Muscle of back (tissue), 11 donors: ENCODE measurements around the gene ORC6. TPM values are rescaled to one million over a fixed set of nuclear protein-coding genes. Genes with fewer than 3 reads are reported as not detected.

ENCODE experiments used
- DNase-seq, 3 donors: peaks; one replicate each; pipeline versions ENCODE4 v3.0.0 to v3.0.0-alpha.2; 2013
- polyA plus RNA-seq, 10 donors: library from polyadenylated mRNA; unstranded; fragments of 120-200 nt; gene quantifications; one replicate each; pipeline ENCODE4 v1.2.1, GENCODE V29; 2013; ENCODE audit not compliant: insufficient read length in 10 of 10

Gene ORC6
- polyA plus RNA-seq, 10 donors = 7.0 to 17.7 (median 10.9) TPM

GRCh38 chr16:46730801-46731690, 41.6 kb downstream of the ORC6 start:
- DNase-seq = no peak

GRCh38 chr16:46731691-46732555, 42.5 kb downstream of the ORC6 start:
- DNase-seq = no peak

- DNase-seq = no peak
These were observed 43.1 kb downstream of the ORC6 start for GRCh38 chr16:46732561-46732960.

- DNase-seq = no peak
These were observed 43.9 kb downstream of the ORC6 start for GRCh38 chr16:46733319-46733830.

GRCh38 chr16:46736695-46737094, 47.2 kb downstream of the ORC6 start:
- no peak for DNase-seq

GRCh38 chr16:46737621-46738214, 48.3 kb downstream of the ORC6 start:
- no peak for DNase-seq

- no peak for DNase-seq
These were observed 50.5 kb downstream of the ORC6 start for GRCh38 chr16:46739934-46740333.

GRCh38 chr16:46743232-46743719, 53.8 kb downstream of the ORC6 start:
- peak in 2 of 3 donors; percentile 22 to 63 for DNase-seq

GRCh38 chr16:46745617-46746016, 56.2 kb downstream of the ORC6 start:
- DNase-seq = no peak

- peak in 2 of 3 donors; percentile 30 to 40 for DNase-seq
These were observed 57.6 kb downstream of the ORC6 start for GRCh38 chr16:46746821-46747776.

Other genes with a start within 250 kb of the ORC6 start
- gene SHCBP1, start 68.3 kb upstream of the ORC6 start, polyA plus RNA-seq = 10 to 100 TPM in 3 of 10 donors, 1 to 10 TPM in 7; 6.2 to 11.7 (median 9.0) TPM
- gene VPS35, start 481 bp upstream of the ORC6 start, polyA plus RNA-seq = 10 to 100 TPM; 77.8 to 94.7 (median 85.6) TPM
- gene MYLK3, start 58.7 kb downstream of the ORC6 start, polyA plus RNA-seq = 10 to 100 TPM in 5 of 10 donors, 1 to 10 TPM in 5; 4.6 to 17.9 (median 10.1) TPM
- 10 to 100 TPM; 21.1 to 33.2 (median 25.4) TPM for gene C16orf87, start 141.5 kb downstream of the ORC6 start, polyA plus RNA-seq
- gene GPT2, start 194.7 kb downstream of the ORC6 start, polyA plus RNA-seq = 10 to 100 TPM; 17.2 to 35.4 (median 30.8) TPM